NCI-H345 treated with DMSO at 0.1 percent for 48 hours (cell line): Measurements from ENCODE around the gene PPP2R5A.
A peak's percentile ranks its signal among the peaks of the same experiment; 100 is the strongest.
"Not testable (repeated sequence)": the region's sequence is repeated elsewhere in the genome, so short reads cannot be mapped to it uniquely, and the experiment has no call there.

ENCODE experiments used
- DNase-seq: peaks from one replicate; lab custom pipeline; 2025; ENCODE audit not compliant: unreplicated experiment; lab: John Stamatoyannopoulos, UW

Gene PPP2R5A

DNA sequence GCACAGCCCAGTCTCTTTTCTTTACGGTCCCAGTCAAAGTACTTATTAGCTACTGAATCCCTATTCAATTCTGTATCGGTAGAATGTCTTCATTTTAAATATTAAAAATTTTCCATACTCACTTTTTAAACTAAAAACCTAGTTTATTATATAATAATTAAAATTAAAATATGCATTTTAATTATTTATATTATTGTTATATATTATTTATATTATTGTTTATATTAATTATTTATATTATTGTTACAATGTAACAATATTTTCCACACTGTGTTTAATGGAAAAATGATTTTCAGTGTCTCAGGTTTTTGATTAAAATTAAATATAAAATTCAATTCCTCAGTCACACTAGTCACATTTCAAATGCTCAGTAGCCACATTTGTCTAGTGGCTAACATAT, 18.2 kb upstream of the PPP2R5A start:
- no peak for DNase-seq

DNA sequence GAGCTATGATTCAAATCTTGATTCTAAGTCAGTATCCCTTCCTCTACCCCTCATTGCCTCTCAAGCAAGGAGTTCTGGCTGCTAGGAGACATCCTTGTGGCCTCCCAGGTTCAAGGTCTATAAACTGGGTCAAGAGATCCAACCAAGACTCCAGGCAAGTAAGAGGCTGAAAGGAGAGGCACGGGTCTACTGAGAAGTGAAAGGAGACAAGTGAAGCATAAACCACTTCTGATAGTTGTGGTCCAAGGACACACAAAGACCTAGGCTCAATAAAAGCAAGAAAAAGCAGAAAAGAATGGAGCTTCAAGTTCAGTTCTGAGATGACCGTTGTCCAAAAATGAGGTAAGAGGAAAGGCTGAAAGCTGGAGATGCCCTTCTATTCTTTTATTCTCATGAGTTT, 17.8 kb upstream of the PPP2R5A start:
- no peak for DNase-seq

DNA sequence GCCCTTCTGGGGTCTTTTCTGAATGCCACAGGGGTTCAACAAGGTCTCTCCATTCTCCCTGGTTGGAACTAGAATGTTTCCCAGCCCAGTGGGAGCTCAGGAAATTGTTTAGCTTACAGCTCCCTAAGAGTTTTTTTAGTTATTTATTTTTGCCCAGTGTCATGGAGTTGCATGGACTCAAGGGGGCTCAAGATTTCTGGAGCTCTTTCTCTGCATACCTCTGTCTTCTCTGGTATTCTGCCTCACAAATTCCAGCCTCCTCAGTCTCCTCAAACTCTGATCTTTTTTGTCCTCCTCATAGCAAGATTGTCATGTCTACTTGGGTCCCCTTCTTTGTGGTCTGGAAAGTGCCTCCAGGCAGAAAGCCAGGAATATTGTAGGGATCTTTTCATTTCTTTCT, 15.9 kb upstream of the PPP2R5A start:
- DNase-seq, result no peak

DNA sequence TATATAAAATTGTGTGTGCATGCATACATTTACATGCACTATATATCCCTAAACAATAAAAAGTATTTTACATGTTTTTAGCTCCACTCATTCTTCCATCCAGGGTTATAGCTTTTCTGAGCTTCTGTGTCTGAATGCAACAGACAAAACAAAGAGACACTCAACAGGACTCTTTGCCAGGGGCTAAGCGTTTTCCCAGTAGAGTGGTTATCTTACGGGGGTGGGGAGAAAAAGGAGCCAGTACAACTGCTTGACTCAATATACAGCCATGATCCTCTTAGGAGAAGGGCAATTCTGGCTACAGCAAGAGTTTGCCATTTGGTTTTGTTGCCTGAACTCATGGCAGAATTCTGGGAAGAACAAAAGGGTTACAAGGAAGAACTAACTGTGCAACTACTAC, 14.6 kb upstream of the PPP2R5A start:
- DNase-seq, result no peak

DNA sequence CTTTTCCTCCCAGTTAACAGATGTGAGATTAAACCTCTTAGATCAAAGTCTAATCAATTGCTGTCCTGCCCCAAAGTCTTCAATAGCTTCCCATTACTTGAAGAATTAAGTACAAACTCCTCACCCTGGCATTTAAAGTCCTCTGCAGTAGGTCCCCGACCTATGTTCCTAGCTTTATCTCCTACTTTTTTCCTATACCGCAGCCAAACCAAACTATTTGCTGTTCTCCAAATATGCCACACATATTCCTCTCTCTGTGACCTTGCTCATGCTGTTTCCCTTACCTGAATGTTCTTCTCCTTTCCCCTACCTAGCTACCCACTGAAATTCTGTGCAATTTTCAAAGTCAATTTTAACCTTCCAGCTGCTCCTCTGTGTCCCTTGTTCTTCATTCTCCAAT, 14.0 kb upstream of the PPP2R5A start:
- no peak for DNase-seq

- DNase-seq, result no peak
Observed at GRCh38 chr1:212271823-212272485, 13.3 kb upstream of the PPP2R5A start.

DNA sequence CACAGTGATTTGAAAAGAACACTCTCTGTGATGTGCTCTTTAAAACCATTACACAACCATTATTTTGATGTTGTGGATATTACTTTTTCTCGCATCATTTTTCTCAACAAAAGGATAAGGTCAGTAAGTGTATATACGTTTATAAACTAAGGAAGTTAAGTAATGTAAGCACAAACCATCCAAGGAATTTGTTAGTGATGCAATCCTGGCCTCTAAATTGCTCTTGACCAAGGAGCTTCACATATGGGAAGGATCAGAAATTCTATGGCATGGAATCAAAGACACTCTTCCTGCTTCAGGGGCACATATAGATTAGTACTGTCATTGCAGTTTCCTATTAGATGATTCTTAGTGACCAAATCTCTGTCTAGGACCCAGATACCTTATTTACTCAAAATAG, 3.6 kb upstream of the PPP2R5A start:
- DNase-seq, result no peak

- DNase-seq, result no peak
Observed at GRCh38 chr1:212283741-212284140, 1.5 kb upstream of the PPP2R5A start.

DNA sequence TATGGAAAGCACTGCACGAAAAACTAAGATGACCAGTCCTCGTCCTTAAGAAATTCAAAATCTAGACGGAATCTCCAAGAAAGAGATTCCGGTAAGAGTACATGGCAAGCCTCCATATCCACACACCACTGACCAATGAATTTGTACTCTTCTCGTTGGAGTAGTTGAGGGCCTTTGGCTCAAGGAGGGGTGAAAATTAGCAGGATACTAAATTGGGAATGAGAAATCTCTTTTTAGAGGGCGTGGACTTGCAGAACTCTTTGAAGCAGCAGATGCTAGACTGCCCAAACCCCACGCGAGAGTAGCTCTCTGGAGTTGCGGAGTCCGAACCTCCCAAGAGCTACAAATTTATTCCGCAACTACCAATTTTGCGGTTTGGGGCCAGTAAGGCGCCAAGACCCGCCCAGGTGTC, 872 bp upstream of the PPP2R5A start:
- DNase-seq, result no peak

- peak; percentile 70 for DNase-seq
Observed at GRCh38 chr1:212285685-212286555, 710 bp downstream of the PPP2R5A start.

GRCh38 chr1:212286556-212287131, 1.4 kb downstream of the PPP2R5A start:
- peak; percentile 15 for DNase-seq

- DNase-seq, result no peak
Observed at GRCh38 chr1:212287261-212287895, 2.2 kb downstream of the PPP2R5A start.

DNA sequence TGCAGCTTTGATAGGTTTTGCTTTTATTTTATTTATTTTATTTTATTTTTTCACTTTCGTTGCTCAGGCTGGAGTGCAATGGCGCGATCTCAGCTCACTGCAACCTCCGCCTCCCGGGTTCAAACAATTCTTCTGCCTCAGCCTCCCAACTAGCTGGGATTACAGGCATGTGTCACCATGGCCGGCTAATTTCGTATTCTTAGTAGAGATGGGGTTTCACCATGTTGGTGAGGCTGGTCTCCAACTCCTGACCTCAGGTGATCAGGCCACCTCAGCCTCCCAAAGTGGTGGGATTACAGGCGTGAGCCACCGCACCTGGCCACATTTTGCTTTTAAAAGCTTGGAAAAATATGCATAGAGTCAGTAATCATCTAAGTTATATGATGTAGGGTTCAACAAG, 2.8 kb downstream of the PPP2R5A start:
- DNase-seq, result not testable (repeated sequence)

DNA sequence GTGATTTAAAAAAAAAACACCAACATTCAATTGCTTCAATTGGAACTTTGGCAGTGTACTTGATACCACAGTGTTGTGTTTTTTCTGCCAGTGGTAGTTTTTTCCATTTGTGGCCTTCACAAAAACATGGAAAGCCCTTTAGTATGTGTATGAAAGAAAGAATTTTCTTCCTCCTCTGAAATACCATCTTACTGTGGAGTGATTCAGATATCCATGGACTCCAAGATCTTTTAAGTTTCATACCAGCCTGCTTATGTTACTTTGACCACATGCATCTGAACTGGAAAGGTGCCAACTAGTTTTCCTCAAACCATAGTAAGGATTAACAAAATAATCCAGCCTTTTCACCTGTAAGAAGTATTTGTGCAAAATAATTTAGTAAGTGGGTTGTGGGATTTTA, 3.4 kb downstream of the PPP2R5A start:
- no peak for DNase-seq

DNA sequence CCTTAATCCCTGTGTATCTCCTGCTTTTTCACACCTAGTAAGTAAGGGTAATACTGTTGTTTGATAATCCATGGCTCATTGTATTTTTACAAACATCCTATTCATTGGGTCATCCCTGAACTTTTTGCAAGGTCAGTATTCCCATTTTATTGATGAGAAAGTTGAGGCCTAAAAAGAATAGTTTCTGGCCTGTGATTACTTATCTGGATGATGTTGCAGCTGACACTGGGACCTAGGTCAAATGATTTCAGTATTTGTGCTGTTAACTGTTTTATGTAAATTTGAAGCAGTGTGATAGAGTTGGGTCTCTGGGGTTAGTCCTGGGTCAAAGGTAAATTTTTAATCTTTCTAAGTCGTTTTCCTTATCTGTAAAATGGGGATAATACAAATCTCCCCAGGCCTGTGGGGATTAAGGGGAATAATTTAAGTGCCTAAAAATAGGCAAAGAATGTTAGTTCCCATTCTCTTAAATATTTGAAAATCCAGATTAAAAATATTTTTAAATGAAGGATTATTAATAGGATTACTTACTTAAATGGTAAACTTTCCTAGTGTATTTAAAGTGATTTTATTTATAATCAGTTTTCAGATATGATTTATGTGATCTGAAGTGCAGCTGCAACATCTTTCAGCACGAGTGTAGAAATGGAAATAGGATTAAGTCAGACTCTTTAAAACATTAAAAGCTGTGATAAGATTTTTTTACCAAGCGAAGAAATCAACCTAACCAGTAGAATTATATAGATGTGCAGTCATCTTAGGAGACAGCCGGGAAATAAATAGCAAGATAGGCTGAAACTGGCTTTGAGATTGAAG, 4.3 kb downstream of the PPP2R5A start:
- no peak for DNase-seq

GRCh38 chr1:212290608-212291007, 5.4 kb downstream of the PPP2R5A start:
- DNase-seq, result no peak

- DNase-seq, result peak; percentile 29
Observed at GRCh38 chr1:212291505-212292134, 6.4 kb downstream of the PPP2R5A start.

GRCh38 chr1:212292250-212293105, 7.3 kb downstream of the PPP2R5A start:
- DNase-seq, result no peak

DNA sequence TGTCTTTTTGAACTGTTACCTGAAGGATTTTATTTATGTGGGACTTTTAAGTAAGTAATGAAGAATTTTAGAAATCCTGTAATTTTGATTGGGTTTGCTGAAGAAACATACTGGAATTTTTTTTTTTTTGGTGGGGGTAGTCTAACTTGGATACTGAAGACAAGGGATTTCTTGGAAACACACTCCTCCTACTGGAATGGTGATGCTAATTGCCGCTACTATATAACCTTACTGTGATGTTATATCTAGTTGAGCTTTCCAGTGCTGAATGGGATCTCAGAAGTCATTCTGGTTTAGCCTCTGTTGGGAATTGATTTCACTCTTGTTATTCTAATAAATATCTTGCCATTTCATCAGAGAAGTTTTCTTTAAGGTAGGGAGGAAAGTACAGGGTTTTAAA, 8.4 kb downstream of the PPP2R5A start:
- DNase-seq, result no peak
